ENCODE measurements around the gene PCDHGA10.
"Not testable (repeated sequence)": the region's sequence is repeated elsewhere in the genome, so short reads cannot be mapped to it uniquely, and the experiment has no call there.

Gene PCDHGA10

GRCh38 chr5:141392429-141393198 is 20.2 kb upstream of the PCDHGA10 start, which contains the start of gene PCDHGA8:
PCDHGA8 (plus strand) TSS chr5:141392633; CDS start chr5:141392814, 181 bp downstream.
- no peak for DNase-seq (ENCODE audit: low read depth)

DNA sequence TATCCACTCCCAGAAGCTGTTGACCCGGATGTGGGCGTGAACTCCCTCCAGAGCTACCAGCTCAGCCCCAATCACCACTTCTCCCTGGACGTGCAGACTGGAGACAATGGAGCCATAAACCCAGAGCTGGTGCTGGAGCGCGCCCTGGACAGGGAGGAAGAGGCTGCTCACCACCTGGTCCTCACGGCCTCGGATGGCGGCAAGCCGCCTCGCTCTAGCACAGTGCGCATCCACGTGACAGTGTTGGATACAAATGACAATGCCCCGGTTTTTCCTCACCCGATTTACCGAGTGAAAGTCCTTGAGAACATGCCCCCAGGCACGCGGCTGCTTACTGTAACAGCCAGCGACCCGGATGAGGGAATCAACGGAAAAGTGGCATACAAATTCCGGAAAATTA is 19.5 kb upstream of the PCDHGA10 start:
- DNase-seq (ENCODE audit: low read depth), result no peak

DNA sequence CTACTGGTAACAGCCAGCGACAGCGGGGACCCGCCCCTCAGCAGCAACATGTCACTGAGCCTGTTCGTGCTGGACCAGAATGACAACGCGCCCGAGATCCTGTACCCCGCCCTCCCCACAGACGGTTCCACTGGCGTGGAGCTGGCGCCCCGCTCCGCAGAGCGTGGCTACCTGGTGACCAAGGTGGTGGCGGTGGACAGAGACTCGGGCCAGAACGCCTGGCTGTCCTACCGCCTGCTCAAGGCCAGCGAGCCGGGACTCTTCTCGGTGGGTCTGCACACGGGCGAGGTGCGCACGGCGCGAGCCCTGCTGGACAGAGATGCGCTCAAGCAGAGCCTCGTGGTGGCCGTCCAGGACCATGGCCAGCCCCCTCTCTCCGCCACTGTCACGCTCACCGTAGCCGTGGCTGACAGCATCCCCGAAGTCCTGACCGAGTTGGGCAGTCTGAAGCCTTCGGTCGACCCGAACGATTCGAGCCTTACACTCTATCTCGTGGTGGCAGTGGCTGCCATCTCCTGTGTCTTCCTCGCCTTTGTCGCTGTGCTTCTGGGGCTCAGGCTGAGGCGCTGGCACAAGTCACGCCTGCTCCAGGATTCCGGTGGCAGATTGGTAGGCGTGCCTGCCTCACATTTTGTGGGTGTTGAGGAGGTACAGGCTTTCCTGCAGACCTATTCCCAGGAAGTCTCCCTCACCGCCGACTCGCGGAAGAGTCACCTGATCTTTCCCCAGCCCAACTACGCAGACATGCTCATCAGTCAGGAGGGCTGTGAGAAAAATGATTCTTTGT is 18.2 kb upstream of the PCDHGA10 start:
- DNase-seq (ENCODE audit: low read depth), result not testable (repeated sequence)

GRCh38 chr5:141397756-141398551 is 14.8 kb upstream of the PCDHGA10 start, which contains the start of gene PCDHGB5:
PCDHGB5 (plus strand) TSS chr5:141397947; CDS start chr5:141398128, 181 bp downstream.
- not testable (repeated sequence) for DNase-seq (ENCODE audit: low read depth)

DNA sequence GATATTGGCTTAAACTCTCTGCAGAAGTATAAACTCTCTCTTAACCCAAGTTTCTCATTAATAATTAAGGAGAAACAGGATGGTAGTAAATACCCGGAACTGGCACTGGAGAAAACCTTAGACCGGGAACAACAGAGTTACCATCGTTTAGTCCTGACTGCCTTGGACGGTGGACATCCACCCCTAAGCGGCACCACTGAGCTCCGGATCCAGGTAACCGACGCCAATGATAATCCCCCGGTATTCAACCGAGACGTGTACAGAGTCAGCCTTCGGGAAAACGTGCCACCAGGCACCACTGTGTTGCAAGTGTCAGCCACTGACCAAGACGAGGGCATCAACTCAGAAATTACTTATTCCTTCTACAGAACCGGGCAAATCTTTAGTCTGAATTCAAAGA is 14.2 kb upstream of the PCDHGA10 start:
- DNase-seq (ENCODE audit: low read depth), result no peak

- DNase-seq (ENCODE audit: low read depth), result no peak
Measured at GRCh38 chr5:141399555-141400258, 13.1 kb upstream of the PCDHGA10 start.

GRCh38 chr5:141402553-141403243 is 10.1 kb upstream of the PCDHGA10 start, which contains the start of gene PCDHGA9:
PCDHGA9 (plus strand) TSS chr5:141402778; CDS start chr5:141402953, 175 bp downstream.
- no peak for DNase-seq (ENCODE audit: low read depth)

DNA sequence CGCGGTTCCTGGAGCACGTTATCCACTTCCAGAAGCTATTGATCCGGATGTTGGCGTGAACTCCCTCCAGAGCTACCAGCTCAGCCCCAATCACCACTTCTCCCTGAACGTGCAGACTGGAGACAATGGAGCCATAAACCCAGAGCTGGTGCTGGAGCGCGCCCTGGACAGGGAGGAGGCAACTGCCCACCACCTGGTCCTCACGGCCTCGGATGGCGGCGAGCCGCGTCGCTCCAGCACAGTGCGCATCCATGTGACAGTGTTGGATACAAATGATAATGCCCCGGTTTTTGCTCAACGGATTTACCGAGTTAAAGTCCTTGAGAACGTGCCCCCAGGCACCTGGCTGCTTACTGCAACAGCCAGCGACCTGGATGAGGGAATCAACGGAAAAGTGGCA is 9.4 kb upstream of the PCDHGA10 start:
- DNase-seq (ENCODE audit: low read depth), result no peak

- DNase-seq (ENCODE audit: low read depth), result not testable (repeated sequence)
Measured at GRCh38 chr5:141407790-141408505, 4.8 kb upstream of the PCDHGA10 start, which contains the start of gene PCDHGB6. PCDHGB6 (plus strand) TSS chr5:141408021; CDS start chr5:141408203, 182 bp downstream.

DNA sequence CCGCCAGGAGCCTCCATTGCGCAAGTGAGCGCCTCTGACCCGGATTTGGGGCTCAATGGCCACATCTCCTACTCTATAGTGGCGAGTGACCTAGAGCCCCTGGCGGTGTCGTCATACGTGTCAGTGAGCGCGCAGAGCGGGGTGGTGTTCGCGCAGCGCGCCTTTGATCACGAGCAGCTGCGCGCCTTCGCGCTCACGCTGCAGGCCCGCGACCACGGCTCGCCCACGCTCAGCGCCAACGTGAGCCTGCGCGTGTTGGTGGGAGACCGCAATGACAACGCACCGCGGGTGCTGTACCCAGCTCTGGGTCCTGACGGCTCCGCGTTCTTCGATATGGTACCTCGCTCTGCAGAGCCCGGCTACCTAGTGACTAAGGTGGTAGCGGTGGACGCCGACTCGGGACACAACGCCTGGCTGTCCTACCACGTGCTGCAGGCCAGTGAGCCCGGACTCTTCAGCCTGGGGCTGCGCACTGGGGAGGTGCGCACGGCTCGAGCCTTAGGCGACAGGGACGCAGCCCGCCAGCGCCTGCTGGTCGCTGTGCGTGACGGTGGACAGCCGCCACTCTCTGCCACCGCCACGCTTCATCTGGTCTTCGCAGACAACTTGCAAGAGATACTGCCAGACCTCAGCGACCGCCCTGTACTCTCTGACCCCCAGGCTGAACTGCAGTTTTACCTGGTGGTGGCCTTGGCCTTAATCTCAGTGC is 3.0 kb upstream of the PCDHGA10 start:
- DNase-seq (ENCODE audit: low read depth), result no peak

DNA sequence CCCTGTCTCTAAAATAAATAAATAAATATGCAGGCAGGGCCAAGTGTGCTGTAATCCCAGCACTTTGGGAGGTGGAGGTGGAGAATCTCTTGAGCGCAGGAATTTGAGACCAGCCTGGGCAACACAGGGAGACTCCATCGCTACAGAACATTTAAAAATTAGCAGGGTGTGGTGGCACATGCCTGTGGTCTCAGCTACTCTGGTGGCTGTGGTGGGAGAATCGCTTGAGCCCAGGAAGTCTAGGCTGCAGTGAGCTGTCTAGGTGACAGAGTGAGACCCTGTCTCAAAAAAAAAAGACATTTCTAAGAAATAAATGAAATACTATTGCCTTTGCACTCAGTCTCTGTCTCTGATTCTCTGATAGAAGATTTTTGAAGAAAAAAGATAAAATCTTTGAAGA is 1.2 kb upstream of the PCDHGA10 start:
- DNase-seq (ENCODE audit: low read depth), result no peak

DNA sequence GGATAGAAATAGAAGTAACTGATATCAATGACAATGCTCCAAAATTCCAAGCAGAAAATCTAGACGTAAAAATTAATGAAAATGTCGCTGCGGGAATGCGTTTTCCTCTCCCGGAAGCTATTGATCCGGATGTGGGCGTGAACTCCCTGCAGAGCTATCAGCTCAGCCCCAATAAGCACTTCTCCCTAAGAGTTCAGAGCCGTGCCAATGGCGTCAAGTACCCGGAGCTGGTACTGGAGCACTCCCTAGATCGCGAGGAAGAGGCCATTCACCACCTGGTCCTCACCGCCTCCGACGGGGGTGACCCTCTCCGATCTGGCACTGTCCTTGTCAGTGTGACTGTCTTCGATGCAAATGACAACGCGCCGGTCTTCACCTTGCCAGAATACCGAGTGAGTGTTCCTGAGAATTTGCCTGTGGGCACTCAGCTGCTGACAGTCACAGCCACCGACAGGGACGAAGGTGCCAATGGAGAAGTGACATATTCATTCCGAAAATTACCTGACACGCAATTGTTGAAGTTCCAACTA is 818 bp downstream of the PCDHGA10 start:
- DNase-seq (ENCODE audit: low read depth), result no peak

DNA sequence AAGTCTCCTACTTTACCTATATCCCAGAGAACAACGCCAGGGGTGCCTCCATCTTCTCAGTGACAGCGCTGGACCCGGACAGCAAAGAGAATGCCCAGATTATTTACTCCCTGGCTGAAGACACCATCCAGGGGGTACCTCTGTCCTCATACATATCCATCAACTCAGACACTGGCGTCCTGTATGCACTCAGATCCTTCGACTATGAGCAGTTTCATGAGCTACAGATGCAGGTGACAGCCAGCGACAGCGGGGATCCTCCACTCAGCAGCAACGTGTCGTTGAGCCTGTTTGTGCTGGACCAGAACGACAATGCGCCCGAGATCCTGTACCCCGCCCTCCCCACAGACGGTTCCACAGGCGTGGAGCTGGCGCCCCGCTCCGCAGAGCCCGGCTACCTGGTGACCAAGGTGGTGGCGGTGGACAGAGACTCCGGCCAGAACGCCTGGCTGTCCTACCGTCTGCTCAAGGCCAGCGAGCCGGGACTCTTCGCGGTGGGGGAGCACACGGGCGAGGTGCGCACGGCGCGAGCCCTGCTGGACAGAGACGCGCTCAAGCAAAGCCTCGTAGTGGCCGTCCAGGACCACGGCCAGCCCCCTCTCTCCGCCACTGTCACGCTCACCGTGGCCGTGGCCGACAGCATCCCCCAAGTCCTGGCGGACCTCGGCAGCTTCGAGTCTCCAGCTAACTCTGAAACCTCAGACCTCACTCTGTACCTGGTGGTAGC is 1.9 kb downstream of the PCDHGA10 start:
- not testable (repeated sequence) for DNase-seq (ENCODE audit: low read depth)

DNA sequence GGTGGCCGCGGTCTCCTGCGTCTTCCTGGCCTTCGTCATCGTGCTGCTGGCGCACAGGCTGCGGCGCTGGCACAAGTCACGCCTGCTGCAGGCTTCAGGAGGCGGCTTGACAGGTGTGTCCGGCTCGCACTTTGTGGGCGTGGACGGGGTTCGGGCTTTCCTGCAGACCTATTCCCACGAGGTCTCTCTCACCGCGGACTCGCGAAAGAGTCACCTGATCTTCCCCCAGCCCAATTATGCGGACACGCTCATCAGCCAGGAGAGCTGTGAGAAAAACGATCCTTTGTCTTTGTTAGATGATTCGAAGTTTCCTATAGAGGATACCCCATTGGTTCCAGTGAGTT is 2.5 kb downstream of the PCDHGA10 start:
- not testable (repeated sequence) for DNase-seq (ENCODE audit: low read depth)

- DNase-seq (ENCODE audit: low read depth), result not testable (repeated sequence)
Measured at GRCh38 chr5:141417494-141418172, 4.8 kb downstream of the PCDHGA10 start, which contains the start of gene PCDHGB7. PCDHGB7 (plus strand) TSS chr5:141417677; CDS start chr5:141417860, 183 bp downstream.

DNA sequence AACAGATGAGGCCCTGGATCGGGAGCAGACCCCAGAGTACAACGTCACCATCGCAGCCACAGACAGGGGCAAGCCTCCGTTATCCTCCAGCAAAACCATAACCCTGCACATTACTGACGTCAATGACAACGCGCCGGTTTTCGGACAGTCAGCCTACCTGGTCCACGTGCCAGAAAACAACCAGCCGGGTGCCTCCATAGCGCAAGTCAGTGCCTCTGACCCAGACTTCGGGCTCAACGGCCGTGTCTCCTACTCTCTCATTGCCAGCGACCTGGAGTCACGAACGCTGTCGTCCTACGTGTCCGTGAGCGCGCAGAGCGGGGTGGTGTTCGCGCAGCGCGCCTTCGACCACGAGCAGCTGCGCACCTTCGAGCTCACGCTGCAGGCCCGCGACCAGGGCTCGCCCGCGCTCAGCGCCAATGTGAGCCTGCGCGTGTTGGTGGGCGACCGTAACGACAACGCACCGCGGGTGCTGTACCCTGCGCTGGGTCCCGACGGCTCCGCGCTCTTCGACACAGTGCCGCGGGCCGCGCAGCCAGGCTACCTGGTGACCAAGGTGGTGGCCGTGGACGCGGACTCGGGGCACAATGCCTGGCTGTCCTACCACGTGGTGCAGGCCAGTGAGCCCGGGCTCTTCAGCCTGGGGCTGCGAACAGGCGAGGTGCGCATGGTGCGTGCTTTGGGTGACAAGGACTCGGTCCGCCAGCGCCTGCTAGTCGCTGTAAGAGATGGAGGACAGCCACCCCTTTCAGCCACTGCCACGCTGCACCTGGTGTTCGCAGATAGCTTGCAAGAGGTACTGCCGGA is 6.5 kb downstream of the PCDHGA10 start:
- no peak for DNase-seq (ENCODE audit: low read depth)

Measured in stimulated activated CD8-positive, alpha-beta memory T cell treated with anti-CD3 and anti-CD28 coated beads, Interleukin-4, amount 100 ng/mL, for 24 hours (primary cell).